ENCODE measurements around the gene CEACAM16. TPM values are rescaled to one million over a fixed set of nuclear protein-coding genes. Genes with fewer than 3 reads are reported as not detected.
"Not testable (repeated sequence)": the region's sequence is repeated elsewhere in the genome, so short reads cannot be mapped to it uniquely, and the experiment has no call there.

The CEACAM16 gene, protein sequence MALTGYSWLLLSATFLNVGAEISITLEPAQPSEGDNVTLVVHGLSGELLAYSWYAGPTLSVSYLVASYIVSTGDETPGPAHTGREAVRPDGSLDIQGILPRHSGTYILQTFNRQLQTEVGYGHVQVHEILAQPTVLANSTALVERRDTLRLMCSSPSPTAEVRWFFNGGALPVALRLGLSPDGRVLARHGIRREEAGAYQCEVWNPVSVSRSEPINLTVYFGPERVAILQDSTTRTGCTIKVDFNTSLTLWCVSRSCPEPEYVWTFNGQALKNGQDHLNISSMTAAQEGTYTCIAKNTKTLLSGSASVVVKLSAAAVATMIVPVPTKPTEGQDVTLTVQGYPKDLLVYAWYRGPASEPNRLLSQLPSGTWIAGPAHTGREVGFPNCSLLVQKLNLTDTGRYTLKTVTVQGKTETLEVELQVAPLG
- not detected in 2 replicates for total RNA-seq (2014; rRNA removed; shearing (Covaris generic); ENCODE audit: low replicate concordance)

DNA sequence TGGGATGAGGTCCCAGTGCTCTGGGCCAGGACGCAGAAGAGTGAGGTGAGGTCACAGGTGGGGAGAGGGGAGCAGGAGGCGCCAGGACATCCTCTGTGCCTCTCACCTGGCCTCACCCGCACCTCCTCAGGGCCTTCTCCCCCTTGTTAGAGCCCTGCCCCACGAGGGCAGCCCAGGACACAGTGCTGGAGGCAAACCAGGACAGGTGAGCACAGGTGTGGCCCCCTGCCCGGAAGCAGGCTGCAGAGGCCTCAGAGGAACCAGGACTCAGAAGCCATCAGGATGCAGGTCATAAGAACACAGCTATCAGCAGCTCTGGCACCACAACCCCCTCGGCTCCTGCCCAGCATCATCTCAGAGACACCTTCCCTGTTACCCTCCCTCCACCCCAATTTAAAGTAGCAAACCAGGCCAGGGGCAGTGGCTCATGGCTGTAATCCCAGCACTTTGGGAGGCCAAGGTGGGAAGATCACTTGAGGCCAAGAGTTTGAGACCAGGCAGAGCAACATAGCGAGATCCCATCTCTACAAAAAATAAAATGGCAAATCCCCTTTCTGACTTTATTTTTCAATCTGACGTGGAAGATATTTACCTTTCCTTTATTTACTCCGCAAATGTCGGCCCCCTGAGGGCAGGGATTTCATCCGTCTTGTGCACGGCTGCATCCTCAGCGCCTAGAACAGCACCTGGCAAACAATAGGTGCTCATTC is at the start of gene CEACAM16:
Gene CEACAM16 (plus strand): TSS at position 660 of the 710 bp plus-strand sequence. CDS start 2,306 bp downstream, outside the sequence.
- in situ Hi-C loops (cut with HindIII; ENCODE audit: low pct_unique_long_range_greater_than_20kb, low sequenced_read_pairs) = no loop called here
- DNase-seq (ENCODE audit: low read depth) = no peak

DNA sequence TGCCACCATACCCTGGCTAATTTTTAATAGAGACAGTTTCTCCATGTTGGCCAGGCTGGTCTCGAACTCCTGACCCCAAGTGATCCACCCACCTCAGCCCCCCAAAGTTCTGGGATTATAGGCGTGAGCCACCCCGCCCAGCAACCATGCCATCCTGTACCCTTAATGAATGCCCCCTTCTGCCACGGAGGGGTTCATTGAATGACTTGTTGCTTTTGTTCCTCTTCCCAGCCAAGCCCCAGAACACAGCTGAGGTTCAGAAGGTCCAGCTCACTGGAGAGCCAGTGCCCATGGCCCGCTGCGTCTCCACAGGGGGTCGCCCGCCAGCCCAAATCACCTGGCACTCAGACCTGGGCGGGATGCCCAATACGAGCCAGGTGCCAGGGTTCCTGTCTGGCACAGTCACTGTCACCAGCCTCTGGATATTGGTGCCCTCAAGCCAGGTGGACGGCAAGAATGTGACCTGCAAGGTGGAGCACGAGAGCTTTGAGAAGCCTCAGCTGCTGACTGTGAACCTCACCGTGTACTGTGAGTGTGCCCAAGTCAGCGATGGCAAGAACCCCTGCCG is 49.3 kb upstream of the CEACAM16 start:
- no peak for DNase-seq (ENCODE audit: low read depth)
- in situ Hi-C loops (cut with HindIII; ENCODE audit: low pct_unique_long_range_greater_than_20kb, low sequenced_read_pairs) = no loop called here

DNA sequence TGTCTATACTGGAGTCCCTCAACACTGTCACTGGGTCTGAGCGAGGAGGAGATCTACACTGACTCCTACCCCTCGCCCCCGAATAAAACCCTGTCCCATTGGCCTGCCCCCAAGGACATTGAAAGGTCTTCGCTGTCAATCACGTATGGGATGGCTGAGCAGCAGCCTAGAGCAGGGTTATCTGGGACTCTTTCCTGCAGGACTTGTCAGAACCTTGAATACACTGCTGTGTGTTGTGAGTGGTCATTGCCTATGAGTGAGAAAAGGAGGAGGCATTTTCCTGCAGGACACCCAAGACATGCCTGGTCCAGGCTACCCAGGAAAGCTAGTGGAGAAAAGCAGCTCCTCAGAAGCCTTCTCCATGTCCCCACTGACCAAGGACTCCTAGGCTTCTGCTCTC is 45.6 kb upstream of the CEACAM16 start:
- no peak for DNase-seq (ENCODE audit: low read depth)
- in situ Hi-C loops (cut with HindIII; ENCODE audit: low pct_unique_long_range_greater_than_20kb, low sequenced_read_pairs) = no loop called here

DNA sequence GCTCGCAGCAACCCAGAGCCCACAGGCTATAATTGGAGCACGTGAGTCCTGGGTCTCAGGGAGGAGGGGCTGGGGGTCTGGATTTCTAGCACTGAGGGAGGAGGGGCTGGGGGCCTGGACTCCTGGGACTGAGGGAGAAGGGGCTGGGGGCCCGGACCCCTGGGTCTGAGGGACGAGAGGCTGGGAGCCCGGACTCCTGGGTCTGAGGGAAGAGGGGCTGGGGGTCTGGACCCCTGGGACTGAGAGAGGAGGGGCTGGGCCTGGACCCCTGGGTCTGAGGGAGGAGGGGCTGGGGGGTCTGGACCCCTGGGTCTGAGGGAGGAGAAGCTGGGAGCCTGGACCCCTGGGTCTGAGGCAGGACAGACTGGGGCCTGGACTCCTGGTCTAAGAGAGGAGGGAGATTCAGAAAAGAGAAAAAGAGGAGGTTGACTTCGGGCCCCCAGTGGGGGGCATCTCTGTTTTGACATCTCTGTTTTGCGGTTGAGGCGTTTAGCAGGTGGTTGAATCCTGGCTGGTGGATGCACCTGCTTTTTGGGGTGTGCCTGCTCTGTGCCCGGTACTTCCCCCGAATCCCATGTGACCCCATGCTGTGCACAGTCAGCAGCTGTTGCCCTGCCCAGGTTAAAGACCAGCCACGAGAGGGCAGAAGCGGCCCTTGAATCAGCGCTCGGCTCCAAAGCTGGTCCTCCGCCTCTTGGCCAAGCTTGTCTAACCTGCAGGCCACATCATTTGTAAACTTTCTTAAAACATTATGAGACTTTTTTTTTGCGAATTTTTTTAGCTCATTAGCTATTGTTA is 44.8 kb upstream of the CEACAM16 start:
- in situ Hi-C loops (cut with HindIII; ENCODE audit: low pct_unique_long_range_greater_than_20kb, low sequenced_read_pairs) = no loop called here

DNA sequence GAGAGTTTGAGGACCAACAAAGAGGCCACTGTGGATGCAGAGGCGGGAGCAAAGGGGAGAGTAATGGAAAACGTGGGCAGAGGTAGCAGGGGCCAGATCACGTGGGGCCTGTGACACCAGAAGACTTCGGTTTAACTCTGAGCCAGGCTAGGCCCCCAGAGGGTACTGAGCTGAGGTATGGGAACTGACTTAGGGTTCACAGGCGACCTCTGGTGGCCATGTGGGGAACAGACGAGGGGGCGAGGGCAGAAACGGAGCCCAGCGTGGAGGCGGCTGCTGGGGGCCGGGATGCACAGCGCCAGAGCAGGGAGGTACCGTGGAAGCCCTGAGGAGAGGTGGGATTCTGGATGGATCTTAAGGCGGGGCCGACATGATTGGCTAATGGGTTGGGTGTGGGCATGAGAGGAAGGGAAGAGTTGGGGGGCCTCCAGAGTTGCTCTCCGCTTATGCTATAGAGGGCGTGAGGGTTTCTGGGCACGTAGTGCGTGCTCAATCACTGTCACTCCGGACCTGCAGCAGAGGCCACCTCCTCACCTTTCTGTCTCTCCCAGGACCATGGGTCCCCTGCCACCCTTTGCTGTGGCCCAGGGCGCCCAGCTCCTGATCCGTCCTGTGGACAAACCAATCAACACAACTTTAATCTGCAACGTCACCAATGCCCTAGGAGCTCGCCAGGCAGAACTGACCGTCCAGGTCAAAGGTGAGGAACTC is 41.6 kb upstream of the CEACAM16 start:
- in situ Hi-C loops (cut with HindIII; ENCODE audit: low pct_unique_long_range_greater_than_20kb, low sequenced_read_pairs) = no loop called here
- no peak for DNase-seq (ENCODE audit: low read depth)

More for the DNA sequence above, 44.8 kb upstream of the CEACAM16 start:
- no peak for DNase-seq (ENCODE audit: low read depth)

DNA sequence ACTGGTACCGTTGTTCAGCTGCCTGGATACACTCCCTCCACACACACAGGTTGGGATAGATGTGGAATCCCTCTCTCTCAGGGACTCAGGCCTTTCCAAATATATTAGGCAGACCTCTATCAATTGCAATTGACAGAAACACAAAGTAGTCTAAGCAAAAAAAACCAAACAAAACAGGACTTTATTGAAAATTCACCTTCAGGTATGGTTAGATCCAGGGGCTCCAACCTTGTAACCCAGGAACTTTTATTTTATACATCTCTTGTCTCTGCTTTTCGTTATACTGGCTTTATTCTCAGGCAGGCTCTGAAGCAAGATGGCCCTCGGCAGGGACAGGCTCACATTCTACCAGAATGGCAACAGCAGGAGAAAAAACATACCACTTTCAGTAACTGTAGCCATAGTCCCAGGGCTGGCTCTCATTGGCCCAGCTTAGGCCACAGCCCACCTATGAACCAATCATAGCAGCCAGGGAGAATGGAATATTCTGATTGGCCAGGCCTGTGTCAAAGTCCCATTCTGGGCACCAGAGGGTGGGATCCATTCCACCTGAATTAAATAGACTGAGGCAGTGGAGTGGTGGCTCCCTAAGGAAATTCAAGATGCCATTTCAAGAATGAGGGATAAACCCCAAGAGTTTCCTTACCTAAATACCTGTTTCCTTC is 40.8 kb upstream of the CEACAM16 start:
- in situ Hi-C loops (cut with HindIII; ENCODE audit: low pct_unique_long_range_greater_than_20kb, low sequenced_read_pairs) = no loop called here
- no peak for DNase-seq (ENCODE audit: low read depth)

DNA sequence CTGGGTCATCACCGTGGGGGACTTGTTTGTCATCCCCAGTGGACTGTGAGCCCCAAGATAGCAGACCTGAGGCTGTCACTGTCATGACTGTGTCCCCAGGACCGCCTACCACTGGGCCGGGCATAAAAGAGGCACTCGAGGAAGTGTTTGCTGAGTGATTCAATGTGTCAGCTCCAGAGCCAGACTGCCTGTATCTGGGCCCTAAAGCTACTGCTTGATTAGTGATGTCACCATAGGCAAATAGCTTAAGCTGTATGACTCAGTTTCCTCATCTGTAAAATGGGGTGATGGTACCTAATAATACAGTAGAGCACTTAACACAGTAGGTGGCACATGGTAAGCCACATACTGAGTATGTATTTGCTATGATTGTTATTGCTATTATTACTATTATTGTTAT is 38.9 kb upstream of the CEACAM16 start:
- DNase-seq (ENCODE audit: low read depth) = no peak
- in situ Hi-C loops (cut with HindIII; ENCODE audit: low pct_unique_long_range_greater_than_20kb, low sequenced_read_pairs) = no loop called here

DNA sequence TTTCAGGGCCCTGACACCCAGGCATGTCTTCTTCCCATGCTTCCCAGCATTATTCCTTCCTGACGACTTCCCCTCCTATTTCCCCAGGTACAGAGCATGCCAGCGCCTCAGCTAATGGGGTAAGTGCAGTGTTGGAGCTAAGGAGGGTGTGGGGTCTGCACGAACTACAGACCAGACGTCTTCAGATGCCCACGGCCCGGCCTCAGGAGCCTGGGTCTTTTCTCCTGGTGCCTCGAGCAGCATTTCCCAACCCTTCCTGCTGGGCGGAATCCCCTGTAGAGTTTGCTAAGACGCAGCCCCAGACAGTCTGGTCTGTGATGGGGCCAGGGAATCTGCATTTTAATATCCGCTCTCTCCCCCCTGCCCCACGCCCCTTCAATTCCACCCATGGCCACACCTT is 37.7 kb upstream of the CEACAM16 start:
- in situ Hi-C loops (cut with HindIII; ENCODE audit: low pct_unique_long_range_greater_than_20kb, low sequenced_read_pairs) = no loop called here
- DNase-seq (ENCODE audit: low read depth) = no peak

DNA sequence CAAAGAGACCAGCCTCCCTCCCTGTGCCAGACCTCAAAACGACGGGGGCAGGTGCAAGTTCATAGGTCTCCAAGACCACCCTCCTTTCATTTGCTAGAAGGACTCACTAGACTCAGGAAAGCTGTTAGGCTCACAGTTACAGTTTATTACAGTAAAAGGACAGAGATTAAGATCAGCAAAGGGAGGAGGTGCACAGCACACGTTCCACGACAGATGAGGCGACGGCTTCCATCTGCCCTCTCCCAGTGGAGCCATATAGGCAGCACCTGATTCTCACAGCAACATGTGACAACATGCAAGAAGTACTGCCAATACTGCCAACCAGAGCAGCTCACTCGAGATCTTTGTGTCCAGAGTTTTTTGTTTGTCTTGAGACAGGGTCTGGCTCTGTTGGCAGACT is 37.0 kb upstream of the CEACAM16 start:
- in situ Hi-C loops (cut with HindIII; ENCODE audit: low pct_unique_long_range_greater_than_20kb, low sequenced_read_pairs) = no loop called here

DNA sequence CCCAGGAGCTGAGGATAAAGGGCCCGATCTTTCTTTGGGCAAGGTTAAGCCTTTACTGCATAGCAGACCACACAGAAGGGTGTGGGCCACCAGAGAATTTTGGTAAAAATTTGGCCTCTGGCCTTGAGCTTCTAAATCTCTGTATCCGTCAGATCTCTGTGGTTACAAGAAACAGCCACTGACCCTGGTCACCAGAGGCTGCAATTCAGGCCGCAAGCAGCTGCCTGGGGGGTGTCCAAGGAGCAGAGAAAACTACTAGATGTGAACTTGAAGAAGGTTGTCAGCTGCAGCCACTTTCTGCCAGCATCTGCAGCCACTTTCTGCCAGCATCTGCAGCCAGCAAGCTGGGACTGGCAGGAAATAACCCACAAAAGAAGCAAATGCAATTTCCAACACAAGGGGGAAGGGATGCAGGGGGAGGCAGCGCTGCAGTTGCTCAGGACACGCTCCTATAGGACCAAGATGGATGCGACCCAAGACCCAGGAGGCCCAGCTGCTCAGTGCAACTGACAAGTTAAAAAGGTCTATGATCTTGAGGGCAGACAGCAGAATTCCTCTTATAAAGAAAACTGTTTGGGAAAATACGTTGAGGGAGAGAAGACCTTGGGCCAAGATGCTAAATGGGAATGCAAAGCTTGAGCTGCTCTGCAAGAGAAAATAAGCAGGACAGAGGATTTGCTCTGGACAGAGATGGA is 36.1 kb upstream of the CEACAM16 start:
- in situ Hi-C loops (cut with HindIII; ENCODE audit: low pct_unique_long_range_greater_than_20kb, low sequenced_read_pairs) = no loop called here
- no peak for DNase-seq (ENCODE audit: low read depth)

More for the DNA sequence above, 37.0 kb upstream of the CEACAM16 start:
- DNase-seq (ENCODE audit: low read depth) = no peak

DNA sequence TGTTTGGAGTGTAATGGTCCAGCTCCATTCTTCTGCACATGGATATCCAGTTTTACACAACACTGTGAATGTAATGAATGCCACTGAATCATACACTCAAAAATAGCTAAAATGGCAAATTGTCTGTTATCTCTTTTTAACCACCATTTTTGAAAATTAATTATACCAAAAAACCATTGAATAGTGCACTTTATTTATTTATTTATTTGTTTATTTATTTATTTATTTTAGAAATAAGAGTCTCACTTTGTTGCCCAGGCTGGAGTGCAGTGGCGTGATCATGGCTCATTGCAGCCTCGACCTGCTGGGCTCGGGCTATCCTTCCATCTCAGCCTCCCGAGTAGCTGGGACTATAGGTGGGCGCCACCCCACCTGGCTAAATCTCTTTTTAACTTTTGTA is 35.0 kb upstream of the CEACAM16 start:
- DNase-seq (ENCODE audit: low read depth) = no peak
- in situ Hi-C loops (cut with HindIII; ENCODE audit: low pct_unique_long_range_greater_than_20kb, low sequenced_read_pairs) = no loop called here

DNA sequence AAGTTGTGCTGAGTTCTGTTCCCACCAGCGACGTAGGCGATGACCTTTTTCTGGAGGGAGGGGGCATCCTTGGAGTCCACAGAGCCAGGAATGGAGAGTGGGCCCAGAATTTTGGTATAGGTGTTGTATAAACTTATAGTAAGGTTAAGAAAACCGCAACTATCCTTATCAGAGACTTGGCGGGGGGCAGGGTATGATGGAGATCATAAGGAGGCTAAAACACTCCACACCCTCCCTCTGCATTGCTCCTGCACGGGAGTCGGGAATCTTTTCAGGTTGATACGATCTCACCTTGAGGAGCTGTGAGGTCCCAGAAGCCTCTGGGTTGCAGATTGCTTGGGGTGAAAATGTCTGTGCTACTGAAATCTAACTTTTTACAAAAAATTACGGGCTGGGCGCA is 34.0 kb upstream of the CEACAM16 start:
- no peak for DNase-seq (ENCODE audit: low read depth)
- in situ Hi-C loops (cut with HindIII; ENCODE audit: low pct_unique_long_range_greater_than_20kb, low sequenced_read_pairs) = no loop called here

DNA sequence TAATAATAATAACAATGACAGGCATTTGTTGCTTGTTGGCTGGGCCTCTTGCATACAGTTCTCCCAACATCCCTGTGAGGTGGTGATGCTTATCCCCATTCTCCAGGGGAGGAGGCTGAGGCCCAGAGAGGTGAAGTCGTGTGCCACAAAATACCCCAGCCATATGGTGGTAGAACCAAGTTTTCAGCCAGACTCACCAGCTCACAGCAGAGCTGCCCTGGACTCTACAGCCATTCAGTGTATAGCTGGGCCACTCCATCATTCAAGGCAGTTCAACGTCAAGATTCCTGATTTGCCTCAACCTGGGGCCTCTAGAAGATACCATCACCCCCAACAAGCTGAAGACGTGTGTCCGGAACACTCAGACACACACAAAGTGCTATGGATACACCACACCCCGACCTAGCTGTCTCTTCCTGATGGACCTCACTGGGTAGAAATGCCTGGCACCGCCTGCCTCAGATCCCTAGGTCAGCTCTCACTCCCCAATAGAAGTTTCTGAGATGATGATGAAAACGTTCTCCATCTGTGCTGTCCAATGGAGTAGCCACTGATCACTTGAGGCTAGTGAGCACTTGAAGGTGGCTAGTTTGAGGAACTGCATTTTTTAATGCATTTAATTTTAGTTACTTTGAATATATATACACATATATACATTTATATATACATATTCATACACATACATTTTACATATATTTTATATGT is 31.9 kb upstream of the CEACAM16 start:
- in situ Hi-C loops (cut with HindIII; ENCODE audit: low pct_unique_long_range_greater_than_20kb, low sequenced_read_pairs) = no loop called here
- no peak for DNase-seq (ENCODE audit: low read depth)

DNA sequence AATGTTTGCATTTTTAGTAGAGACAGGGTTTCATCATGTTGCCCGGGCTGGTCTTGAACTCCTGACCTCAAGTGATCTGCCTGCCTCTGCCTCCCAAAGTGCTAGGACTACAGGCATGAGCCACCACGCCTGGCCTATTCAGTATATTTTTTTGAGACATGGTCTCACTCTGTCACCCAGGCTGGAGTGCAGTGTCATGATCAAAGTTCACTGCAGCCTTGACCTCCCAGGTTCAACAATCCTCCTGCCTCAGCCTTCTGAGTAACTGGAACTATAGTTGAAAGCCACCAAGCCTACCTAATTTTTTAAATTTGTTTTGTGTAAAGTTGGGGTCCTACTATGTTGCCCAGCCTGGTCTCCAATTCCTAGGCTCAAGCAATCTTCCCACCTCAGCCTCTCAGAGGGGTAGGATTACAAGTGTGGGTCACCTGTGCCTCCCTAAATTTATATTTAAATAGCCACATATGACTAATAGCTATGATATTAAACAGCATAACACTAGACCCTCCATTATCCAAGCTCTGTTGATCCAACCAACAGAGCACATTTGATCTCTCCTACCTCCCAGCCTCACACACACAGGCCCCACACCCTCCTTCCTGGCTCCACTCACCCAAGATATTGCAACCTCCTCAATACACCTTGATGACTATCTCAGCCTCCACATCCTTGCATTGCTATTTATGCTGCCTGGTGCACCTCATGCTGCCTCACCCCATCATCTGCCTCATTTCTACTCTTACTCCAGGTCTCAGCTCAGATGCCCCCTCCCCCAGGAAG is 29.8 kb upstream of the CEACAM16 start:
- DNase-seq (ENCODE audit: low read depth) = no peak
- in situ Hi-C loops (cut with HindIII; ENCODE audit: low pct_unique_long_range_greater_than_20kb, low sequenced_read_pairs) = no loop called here

DNA sequence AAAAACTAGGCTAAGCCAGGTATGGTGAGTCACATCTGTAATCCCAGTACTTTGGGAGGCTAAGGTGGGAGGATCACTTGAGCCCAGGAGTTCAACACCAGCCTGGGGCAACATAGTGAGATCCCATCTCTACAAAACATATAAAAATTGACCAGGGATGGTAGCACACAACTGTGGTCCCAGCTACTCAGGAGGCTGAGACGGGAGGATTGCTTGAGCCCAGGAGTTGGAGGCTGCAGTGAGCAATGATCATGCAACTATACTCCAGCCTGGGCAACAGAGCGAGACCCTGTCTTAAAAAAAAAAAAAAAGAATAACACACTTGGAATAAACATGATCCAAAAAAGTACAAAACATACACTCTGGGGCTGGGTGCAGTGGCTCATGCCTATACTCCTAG is 28.9 kb upstream of the CEACAM16 start:
- DNase-seq (ENCODE audit: low read depth); in situ Hi-C loops (cut with HindIII; ENCODE audit: low pct_unique_long_range_greater_than_20kb, low sequenced_read_pairs): not testable (repeated sequence)

DNA sequence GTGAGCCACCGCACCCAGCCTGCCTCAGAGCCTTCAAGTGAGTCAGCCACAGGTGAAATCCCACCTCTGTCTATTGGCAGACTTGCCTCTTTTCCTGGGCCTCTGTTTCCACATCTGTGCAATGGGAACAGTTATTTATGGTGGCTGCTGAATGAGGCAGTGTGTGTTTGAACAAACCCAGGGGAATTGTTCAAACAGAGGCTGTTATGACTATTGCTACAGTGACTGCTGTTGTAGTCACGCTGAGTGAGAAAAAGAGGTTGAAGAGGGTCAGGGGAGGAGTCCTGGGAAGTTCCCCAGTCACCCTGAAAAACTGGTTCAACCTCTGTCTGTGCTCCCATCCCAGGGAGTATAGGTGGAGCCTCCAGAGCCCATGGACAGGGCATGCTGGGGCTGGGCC is 27.6 kb upstream of the CEACAM16 start, which contains the start of gene CEACAM19:
Gene CEACAM19 (plus strand): TSS at position 83 of the 400 bp plus-strand sequence. CDS start 450 bp downstream, outside the sequence.
- no peak for DNase-seq (ENCODE audit: low read depth)
- in situ Hi-C loops (cut with HindIII; ENCODE audit: low pct_unique_long_range_greater_than_20kb, low sequenced_read_pairs) = no loop called here

Measured in Caki2 (cell line).